ENCODE data around the gene THEMIS. TPM values are rescaled to one million over a fixed set of nuclear protein-coding genes. Genes with fewer than 3 reads are reported as not detected.

Gene THEMIS
- total RNA-seq, 1 donor = under 0.01 TPM

- DNase-seq (ENCODE audit: low read depth) = no peak
- TF ChIP-seq CTCF (IDR thresholded peaks at IDR 0.05; ENCODE audit: insufficient read depth, low read length) = no peak
- no peak overlapping the region for H3K4me3 ChIP-seq (ENCODE audit: low read depth, low read length)
Measured at GRCh38 chr6:127857051-127857637, 43.7 kb downstream of the THEMIS start.

GRCh38 chr6:127855542-127856159 lies 45.2 kb downstream of the THEMIS start:
- peak; percentile 64 for TF ChIP-seq CTCF (IDR thresholded peaks at IDR 0.05; ENCODE audit: insufficient read depth, low read length)
- DNase-seq (ENCODE audit: low read depth) = peak; percentile 64
- H3K4me3 ChIP-seq (ENCODE audit: low read depth, low read length) = no peak overlapping the region

- DNase-seq (ENCODE audit: low read depth) = no peak
- no peak for TF ChIP-seq CTCF (IDR thresholded peaks at IDR 0.05; ENCODE audit: insufficient read depth, low read length)
- no peak overlapping the region for H3K4me3 ChIP-seq (ENCODE audit: low read depth, low read length)
Measured at GRCh38 chr6:127854009-127854408, 46.8 kb downstream of the THEMIS start.

GRCh38 chr6:127851197-127851596 lies 49.7 kb downstream of the THEMIS start:
- no peak for TF ChIP-seq CTCF (IDR thresholded peaks at IDR 0.05; ENCODE audit: insufficient read depth, low read length)
- peak; percentile 21 for DNase-seq (ENCODE audit: low read depth)
- no peak overlapping the region for H3K4me3 ChIP-seq (ENCODE audit: low read depth, low read length)

GRCh38 chr6:127845242-127845641 lies 55.6 kb downstream of the THEMIS start:
- TF ChIP-seq CTCF (IDR thresholded peaks at IDR 0.05; ENCODE audit: insufficient read depth, low read length) = no peak
- no peak for DNase-seq (ENCODE audit: low read depth)
- no peak overlapping the region for H3K4me3 ChIP-seq (ENCODE audit: low read depth, low read length)

GRCh38 chr6:127844529-127844928 lies 56.3 kb downstream of the THEMIS start:
- no peak overlapping the region for H3K4me3 ChIP-seq (ENCODE audit: low read depth, low read length)
- no peak for DNase-seq (ENCODE audit: low read depth)
- TF ChIP-seq CTCF (IDR thresholded peaks at IDR 0.05; ENCODE audit: insufficient read depth, low read length) = no peak

- DNase-seq (ENCODE audit: low read depth) = no peak
- no peak overlapping the region for H3K4me3 ChIP-seq (ENCODE audit: low read depth, low read length)
- no peak for TF ChIP-seq CTCF (IDR thresholded peaks at IDR 0.05; ENCODE audit: insufficient read depth, low read length)
Measured at GRCh38 chr6:127843582-127843981, 57.3 kb downstream of the THEMIS start.

All from fibroblast of the aortic adventitia (primary cell).